Measurements from ENCODE around the gene BLTP2.

DNA sequence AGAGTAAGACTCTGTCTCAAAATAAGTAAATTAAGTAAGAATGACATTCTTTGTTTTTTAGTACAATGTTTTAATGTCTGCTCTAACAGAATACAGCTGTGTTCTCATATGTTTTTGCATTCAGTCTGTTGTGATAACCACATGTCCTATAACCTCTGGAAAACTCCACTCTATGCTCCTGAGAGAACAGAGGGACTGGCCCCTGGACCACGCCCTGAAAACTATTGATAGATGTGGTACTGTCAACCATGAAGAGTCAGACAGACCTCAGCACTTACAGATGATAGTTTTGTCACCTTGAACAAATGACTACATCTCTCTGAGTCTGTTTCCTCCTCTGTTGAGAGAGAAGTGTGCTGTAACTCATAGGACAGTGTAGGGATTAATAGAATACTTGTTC, 25.0 kb upstream of the BLTP2 start:
- TF ChIP-seq, protein P1, sequence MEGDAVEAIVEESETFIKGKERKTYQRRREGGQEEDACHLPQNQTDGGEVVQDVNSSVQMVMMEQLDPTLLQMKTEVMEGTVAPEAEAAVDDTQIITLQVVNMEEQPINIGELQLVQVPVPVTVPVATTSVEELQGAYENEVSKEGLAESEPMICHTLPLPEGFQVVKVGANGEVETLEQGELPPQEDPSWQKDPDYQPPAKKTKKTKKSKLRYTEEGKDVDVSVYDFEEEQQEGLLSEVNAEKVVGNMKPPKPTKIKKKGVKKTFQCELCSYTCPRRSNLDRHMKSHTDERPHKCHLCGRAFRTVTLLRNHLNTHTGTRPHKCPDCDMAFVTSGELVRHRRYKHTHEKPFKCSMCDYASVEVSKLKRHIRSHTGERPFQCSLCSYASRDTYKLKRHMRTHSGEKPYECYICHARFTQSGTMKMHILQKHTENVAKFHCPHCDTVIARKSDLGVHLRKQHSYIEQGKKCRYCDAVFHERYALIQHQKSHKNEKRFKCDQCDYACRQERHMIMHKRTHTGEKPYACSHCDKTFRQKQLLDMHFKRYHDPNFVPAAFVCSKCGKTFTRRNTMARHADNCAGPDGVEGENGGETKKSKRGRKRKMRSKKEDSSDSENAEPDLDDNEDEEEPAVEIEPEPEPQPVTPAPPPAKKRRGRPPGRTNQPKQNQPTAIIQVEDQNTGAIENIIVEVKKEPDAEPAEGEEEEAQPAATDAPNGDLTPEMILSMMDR (IDR thresholded peaks at IDR 0.05), result no peak
- TF ChIP-seq POLR2A (IDR thresholded peaks at IDR 0.05) (no peak), EP300 (IDR thresholded peaks at IDR 0.05) (no peak)
